ENCODE data around the gene IL5RA.

Gene IL5RA

DNA sequence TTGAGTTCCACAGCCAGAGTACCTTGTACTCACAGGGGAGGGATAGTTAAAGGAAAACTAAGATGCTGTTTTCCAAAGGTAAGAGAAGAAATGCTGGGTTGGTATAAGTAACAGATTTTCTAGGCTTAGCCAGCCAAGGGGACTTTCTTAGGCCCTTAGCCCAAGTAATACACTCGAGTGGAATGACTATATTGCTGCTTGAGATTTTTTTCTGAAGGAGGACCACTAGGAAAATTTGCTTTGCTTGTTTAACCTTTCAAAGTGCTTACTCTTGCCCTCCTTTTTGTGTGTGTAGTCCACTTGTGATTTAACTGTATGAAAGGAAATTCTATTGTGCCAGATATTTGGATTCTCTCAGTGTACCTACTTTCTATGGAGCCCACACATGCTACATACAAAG, 50.5 kb downstream of the IL5RA start:
- DNase-seq: no peak

DNA sequence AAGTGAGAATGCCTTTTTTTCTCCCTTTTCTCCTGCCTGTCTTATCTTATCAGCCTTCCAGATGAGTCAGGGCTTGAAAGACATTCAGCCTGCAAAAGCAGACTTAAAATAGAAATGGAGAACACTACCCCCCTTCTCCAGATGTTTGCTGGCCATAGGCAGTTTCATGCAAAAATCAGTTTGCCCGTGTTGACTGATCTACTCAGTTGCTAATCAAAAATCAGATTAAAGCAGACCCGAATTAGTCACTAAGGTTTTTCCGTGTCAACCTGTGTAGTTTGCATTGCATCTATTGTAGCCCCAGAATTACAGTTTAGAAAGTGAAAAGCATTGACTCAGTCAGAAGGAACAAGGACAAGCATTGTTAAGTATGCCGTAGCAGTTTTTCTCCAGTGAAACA, 56.2 kb downstream of the IL5RA start:
- no peak for DNase-seq

DNA sequence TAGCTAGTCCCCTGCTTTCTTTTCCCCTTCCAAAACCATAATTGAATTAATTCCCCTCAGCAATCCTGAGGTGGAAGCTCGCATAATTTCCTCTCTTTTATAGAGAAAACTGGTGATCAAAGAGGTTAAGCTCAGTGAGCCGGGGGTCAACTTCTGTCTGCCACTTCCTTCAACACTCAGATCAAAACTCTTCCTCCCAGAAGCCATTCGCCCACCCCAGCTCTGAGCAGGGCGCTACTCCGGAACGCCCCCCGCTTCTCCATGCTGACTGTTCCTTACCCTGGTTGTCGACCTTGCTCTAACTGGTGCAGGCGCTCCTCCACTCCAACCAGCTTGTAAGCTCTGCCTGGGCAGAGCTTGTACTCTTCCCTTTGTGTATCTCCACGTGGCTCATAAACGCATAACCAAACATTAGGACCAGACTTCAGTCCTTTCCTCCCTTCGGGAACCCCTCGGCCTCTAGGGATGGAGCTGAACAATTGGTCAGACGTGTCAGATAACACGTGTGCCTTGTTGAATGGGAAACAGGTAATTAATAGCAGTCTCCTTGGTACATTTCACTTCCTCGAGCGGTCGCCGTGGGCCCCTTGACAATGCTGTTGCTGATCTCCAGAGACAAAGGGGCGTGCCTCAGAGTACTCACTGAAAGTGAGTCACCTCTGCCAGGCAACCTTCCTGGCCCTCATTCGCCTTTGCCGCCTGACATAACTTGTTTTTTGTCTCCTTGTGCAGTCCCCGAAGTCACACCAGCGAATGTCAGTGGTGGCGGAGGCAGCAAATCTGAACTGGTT, 71.8 kb downstream of the IL5RA start:
- DNase-seq: no peak

DNA sequence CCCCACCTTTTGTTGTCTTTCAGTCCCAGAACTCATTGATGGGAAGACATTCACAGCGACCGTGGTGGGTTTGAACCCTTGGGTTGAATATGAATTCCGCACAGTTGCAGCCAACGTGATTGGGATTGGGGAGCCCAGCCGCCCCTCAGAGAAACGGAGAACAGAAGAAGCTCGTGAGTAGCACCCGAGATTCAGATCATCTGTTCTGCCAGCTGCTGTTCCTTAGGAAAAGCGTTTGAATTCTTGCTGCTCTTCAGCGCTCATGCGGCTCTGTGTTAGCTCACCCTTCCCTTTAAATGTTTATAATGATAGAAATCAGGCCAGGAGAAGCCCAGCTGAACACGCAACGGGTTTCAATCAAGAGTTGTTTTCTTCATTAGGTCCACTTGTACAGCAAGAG, 73.0 kb downstream of the IL5RA start:
- no peak for DNase-seq

DNA sequence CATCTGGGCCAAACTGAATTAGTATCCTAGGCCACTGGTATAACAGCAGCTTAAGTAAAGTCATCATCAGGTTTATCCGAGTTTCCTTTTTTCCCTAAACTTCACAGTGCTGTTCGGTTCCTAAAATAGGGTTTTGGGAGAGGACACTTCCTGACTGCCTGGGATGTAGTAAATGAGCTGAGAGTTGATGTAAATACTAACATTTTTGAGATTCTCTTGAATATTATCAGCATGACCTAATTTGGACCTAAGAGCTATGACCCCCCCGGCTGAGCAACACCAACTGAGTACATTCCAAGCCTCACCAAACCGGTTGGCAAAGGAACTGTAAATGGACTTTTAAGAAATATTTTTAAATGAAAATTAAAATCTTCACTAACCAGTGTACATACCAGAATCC, 78.8 kb downstream of the IL5RA start:
- no peak for DNase-seq

DNA sequence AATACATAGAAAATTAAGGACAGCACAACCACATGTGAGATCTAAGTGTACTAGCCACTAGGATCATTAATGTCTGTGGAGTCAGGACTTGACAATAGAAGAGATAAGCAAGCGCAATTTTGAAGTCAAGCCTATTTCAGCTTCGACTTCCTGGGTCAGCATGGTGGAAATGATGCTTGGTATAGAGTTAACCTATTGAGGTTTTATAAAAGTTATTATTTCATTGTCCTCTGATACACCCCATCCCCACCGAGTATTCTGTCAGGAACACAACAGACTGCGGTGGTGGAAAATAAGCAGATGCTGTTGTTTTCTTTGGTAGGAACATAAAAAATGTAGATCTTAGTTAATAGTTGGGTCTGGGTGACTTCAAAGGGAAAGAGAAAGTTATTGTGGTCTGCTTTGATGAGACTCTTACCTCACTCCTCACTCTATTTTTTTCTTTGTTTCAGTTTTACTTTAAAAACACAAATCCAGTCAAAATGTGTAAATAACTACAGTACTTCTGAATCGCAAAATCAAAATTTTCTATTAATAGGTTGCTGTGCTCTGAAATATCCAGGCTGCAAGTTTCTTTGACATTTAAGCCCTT, 82.1 kb downstream of the IL5RA start:
- DNase-seq: no peak

DNA sequence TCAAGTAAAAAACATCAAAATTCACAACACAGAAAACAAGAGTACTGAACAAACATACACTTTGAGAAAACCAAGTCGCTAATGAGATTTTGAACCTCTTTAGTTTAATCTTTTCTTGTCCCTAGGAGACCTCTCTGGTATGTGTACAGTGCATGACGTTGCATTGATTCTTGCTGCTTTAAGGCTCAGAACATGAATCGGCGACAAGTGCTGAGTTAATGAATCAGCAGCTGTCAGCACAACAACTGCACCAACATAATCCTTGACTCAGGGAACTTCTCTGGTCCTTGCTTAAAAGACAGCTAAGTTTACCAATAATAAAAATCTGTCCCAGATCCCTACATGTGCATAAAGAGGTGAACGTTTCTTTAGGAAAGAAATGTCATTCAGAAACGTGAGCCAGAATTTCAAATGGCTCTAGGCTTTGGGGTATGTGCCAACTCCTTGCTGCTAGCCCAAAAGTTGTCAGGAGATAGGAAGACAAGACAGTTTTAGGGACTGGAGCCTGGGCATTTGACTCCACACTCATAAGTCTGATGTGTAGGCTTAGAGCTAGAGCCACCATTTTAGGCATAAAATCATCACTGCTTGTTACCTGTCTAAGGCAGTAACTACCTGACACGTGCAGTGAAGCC, 86.9 kb downstream of the IL5RA start:
- no peak for DNase-seq

DNA sequence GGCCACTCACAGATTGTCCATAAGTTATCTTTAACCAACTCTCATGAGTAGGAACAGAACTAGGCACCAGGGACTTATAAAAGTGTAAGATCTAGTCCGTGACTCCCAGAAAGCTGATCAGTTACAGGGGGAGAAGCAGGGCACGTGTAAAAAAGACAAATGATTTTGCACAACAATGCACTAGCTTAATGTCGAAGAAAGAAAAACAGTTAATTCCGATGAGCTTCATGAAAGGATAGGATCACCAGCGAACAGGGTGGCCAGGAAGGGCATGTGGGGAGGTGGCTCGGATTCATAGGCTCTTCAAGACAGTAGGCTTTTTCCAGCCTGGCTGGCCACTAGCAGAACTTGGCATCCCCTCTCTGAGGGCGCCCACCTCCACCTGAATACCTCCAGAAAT, 90.0 kb downstream of the IL5RA start:
- DNase-seq: no peak
